Keratinocyte (primary cell): Measurements from ENCODE around the gene MAPK13. TPM values are rescaled to one million over a fixed set of nuclear protein-coding genes. Genes with fewer than 3 reads are reported as not detected.

ENCODE experiments used
- DNase-seq: peaks from one replicate; pipeline ENCODE4 v3.0.0-alpha.2; 2011; ENCODE audit warnings: low read depth, missing footprints, low spot score
- FAIRE-seq: peaks from 2 replicates; lab custom pipeline; 2011; peaks lifted over from hg19 to GRCh38; lab: Jason Lieb, UNC
- H2AFZ ChIP-seq: 2 replicates; pipeline ENCODE4 v1.6.0; 2012; ENCODE audit warnings: low read length, control low read depth, inconsistent platforms; ENCODE audit not compliant: control insufficient read depth
- H3K27ac ChIP-seq: 2 replicates; pipeline ENCODE4 v1.5.1; 2011; ENCODE audit warnings: low read length; ENCODE audit not compliant: control insufficient read depth, insufficient read depth
- H3K27me3 ChIP-seq: 3 replicates; pipeline ENCODE4 v1.6.0; 2011; ENCODE audit warnings: low read length; ENCODE audit not compliant: control insufficient read depth, insufficient read depth; ENCODE audit errors: extremely low read depth
- H3K36me3 ChIP-seq, 2 experiments: 2 replicates in 1 of 2; 3 replicates in 1 of 2; pipeline ENCODE4 v1.5.1; 2011; ENCODE audit warnings: low read length in 2 of 2, mild to moderate bottlenecking in 1 of 2; ENCODE audit not compliant: control insufficient read depth in 2 of 2, insufficient read depth in 2 of 2; ENCODE audit errors: extremely low read depth in 1 of 2
- H3K4me1 ChIP-seq: 3 replicates; pipeline ENCODE4 v1.5.1; 2011; ENCODE audit warnings: low read length; ENCODE audit not compliant: control insufficient read depth, insufficient read depth; ENCODE audit errors: extremely low read depth
- H3K4me2 ChIP-seq: 3 replicates; pipeline ENCODE4 v1.6.0; 2011; ENCODE audit warnings: low read depth, low read length; ENCODE audit not compliant: control insufficient read depth, insufficient read depth; ENCODE audit errors: extremely low read depth
- H3K4me3 ChIP-seq, 3 experiments: fragments of 200-600 bp in 1 of 3; sonication (generic) in 1 of 3; 2 replicates in 2 of 3; 3 replicates in 1 of 3; pipeline ENCODE4 v1.5.1; 2011 to 2016; ENCODE audit warnings: low read length in 3 of 3, mild to moderate bottlenecking in 3 of 3, control low read depth in 2 of 3, inconsistent platforms in 1 of 3, low read depth in 1 of 3, mixed read lengths in 1 of 3, mixed run types in 1 of 3, moderate library complexity in 1 of 3; ENCODE audit not compliant: control insufficient read depth in 2 of 3, insufficient read depth in 2 of 3; ENCODE audit errors: extremely low read depth in 1 of 3
- H3K79me2 ChIP-seq: 2 replicates; pipeline ENCODE4 v1.6.0; 2012; ENCODE audit warnings: low read length; ENCODE audit not compliant: control insufficient read depth, insufficient read depth
- H3K9ac ChIP-seq: 3 replicates; pipeline ENCODE4 v1.6.0; 2011; ENCODE audit warnings: low read length; ENCODE audit not compliant: control insufficient read depth, insufficient read depth; ENCODE audit errors: extremely low read depth
- H3K9me1 ChIP-seq: 3 replicates; pipeline ENCODE4 v1.6.0; 2011; ENCODE audit warnings: low read length; ENCODE audit not compliant: control insufficient read depth, insufficient read depth; ENCODE audit errors: extremely low read depth
- H3K9me3 ChIP-seq: 2 replicates; pipeline ENCODE4 v1.5.1; 2012; ENCODE audit warnings: low read depth, low read length; ENCODE audit not compliant: control insufficient read depth
- H4K20me1 ChIP-seq: 3 replicates; pipeline ENCODE4 v1.6.0; 2011; ENCODE audit warnings: low read length; ENCODE audit not compliant: control insufficient read depth, insufficient read depth; ENCODE audit errors: extremely low read depth
- CTCF ChIP-seq, 3 experiments: IDR thresholded peaks in 1 of 3; conservative IDR thresholded peaks in 1 of 3; optimal IDR thresholded peaks in 1 of 3; 2 replicates in 2 of 3; 3 replicates in 1 of 3; pipeline versions ENCODE3 to v1.5.1; 2011; ENCODE audit warnings: low read length in 3 of 3, mild to moderate bottlenecking in 3 of 3, moderate library complexity in 2 of 3, control low read depth in 1 of 3, inconsistent platforms in 1 of 3; ENCODE audit not compliant: insufficient read depth in 2 of 3; ENCODE audit errors: extremely low read depth in 1 of 3
- EZH2 ChIP-seq: IDR thresholded peaks from one replicate; pipeline ENCODE4 v1.6.1; 2012; ENCODE audit warnings: inconsistent platforms, mild to moderate bottlenecking, low read length, moderate library complexity
- dilution Hi-C: fragments of 300-500 bp; cut with MboI; formaldehyde crosslinking; loops from one replicate; pipeline ENCODE4 v1.7.0; 2020; ENCODE audit warnings: low sequenced_read_pairs; ENCODE audit not compliant: extremely low pct_ligation_motif_present
- polyA plus RNA-seq, 5 experiments: library from polyadenylated mRNA; depleted of rRNA in 3 of 5; stranded (reverse) in 3 of 5; stranded (forward) in 1 of 5; unstranded in 1 of 5; fragments of >200 nt; gene quantifications; 1 replicate in 1 of 5; 2 replicates in 3 of 5; 3 replicates in 1 of 5; pipeline versions ENCODE4 v1.2.1 to v1.2.3, GENCODE V29; 2011 to 2012; ENCODE audit warnings: missing spikeins in 2 of 5, low read depth in 1 of 5, low replicate concordance in 1 of 5

Gene MAPK13
- polyA plus RNA-seq, 1 donor (not counting 4 experiments of a cell fraction or from before 2014, with no cell fraction given), result 19.3 TPM

GRCh38 chr6:36113703-36114102 lies 16.6 kb upstream of the MAPK13 start:
- H3K9me3 ChIP-seq, result no peaks in the 10 kb centered on the region
- dilution Hi-C loops, result no loop called here
- no peaks in the 10 kb centered on the region for H3K27me3 ChIP-seq

GRCh38 chr6:36114798-36115408 lies 15.4 kb upstream of the MAPK13 start:
- Histone ChIP-seq H3K27me3 (no peaks in the 10 kb centered on the region), H3K36me3 (peaks cover 3 to 18% of the 10 kb centered on the region in 2 experiments), H3K9ac (no peak overlapping the region), H3K27ac (no peak overlapping the region), H3K4me2 (no peak overlapping the region), H3K4me1 (no peaks in the 10 kb centered on the region), H3K9me3 (no peaks in the 10 kb centered on the region), H4K20me1 (no peaks in the 10 kb centered on the region), H3K9me1 (no peaks in the 10 kb centered on the region), H3K4me3 (no peak overlapping the region), H3K79me2 (no peaks in the 10 kb centered on the region), H2AFZ (no peak overlapping the region)
- TF ChIP-seq CTCF (optimal IDR thresholded peaks at IDR 0.05 in 1 of 3, IDR thresholded peaks at IDR 0.05 in 1 of 3, conservative IDR thresholded peaks at IDR 0.05 in 1 of 3; ENCODE audit: extremely low read depth in 1 of 3, insufficient read depth in 2 of 3, low read length in 3 of 3) (no peak), EZH2 (no peak)
- dilution Hi-C loops, result no loop called here
- no peak for FAIRE-seq
- no peak for DNase-seq

More at GRCh38 chr6:36113703-36114102, 16.6 kb upstream of the MAPK13 start:
- FAIRE-seq (no peak), DNase-seq (no peak)
- no peaks in the 10 kb centered on the region for H3K4me1 ChIP-seq
- no peaks in the 10 kb centered on the region for H3K79me2 ChIP-seq
- no peak for TF ChIP-seq EZH2
- no peak for TF ChIP-seq CTCF (optimal IDR thresholded peaks at IDR 0.05 in 1 of 3, IDR thresholded peaks at IDR 0.05 in 1 of 3, conservative IDR thresholded peaks at IDR 0.05 in 1 of 3; ENCODE audit: extremely low read depth in 1 of 3, insufficient read depth in 2 of 3, low read length in 3 of 3)
- H3K9me1 ChIP-seq, result no peaks in the 10 kb centered on the region
- no peak overlapping the region for H2AFZ ChIP-seq
- no peak overlapping the region for H3K27ac ChIP-seq
- no peak overlapping the region for H3K9ac ChIP-seq
- no peaks in the 10 kb centered on the region for H4K20me1 ChIP-seq
- no peak overlapping the region for H3K4me3 ChIP-seq
- peaks cover 8 to 18% of the 10 kb centered on the region in 2 experiments for H3K36me3 ChIP-seq
- no peak overlapping the region for H3K4me2 ChIP-seq
